Keratinocyte (primary cell): ENCODE measurements around the gene ZNF570. TPM values are rescaled to one million over a fixed set of nuclear protein-coding genes. Genes with fewer than 3 reads are reported as not detected.

Source experiments
- DNase-seq: peaks from one replicate; pipeline ENCODE4 v3.0.0-alpha.2; 2011; ENCODE audit warnings: low read depth, missing footprints, low spot score
- FAIRE-seq: peaks from 2 replicates; lab custom pipeline; 2011; peaks lifted over from hg19 to GRCh38; lab: Jason Lieb, UNC
- H2AFZ ChIP-seq: 2 replicates; pipeline ENCODE4 v1.6.0; 2012; ENCODE audit warnings: low read length, control low read depth, inconsistent platforms; ENCODE audit not compliant: control insufficient read depth
- H3K27ac ChIP-seq: 2 replicates; pipeline ENCODE4 v1.5.1; 2011; ENCODE audit warnings: low read length; ENCODE audit not compliant: control insufficient read depth, insufficient read depth
- H3K27me3 ChIP-seq: 3 replicates; pipeline ENCODE4 v1.6.0; 2011; ENCODE audit warnings: low read length; ENCODE audit not compliant: control insufficient read depth, insufficient read depth; ENCODE audit errors: extremely low read depth
- H3K36me3 ChIP-seq, 2 experiments: 2 replicates in 1 of 2; 3 replicates in 1 of 2; pipeline ENCODE4 v1.5.1; 2011; ENCODE audit warnings: low read length in 2 of 2, mild to moderate bottlenecking in 1 of 2; ENCODE audit not compliant: control insufficient read depth in 2 of 2, insufficient read depth in 2 of 2; ENCODE audit errors: extremely low read depth in 1 of 2
- H3K4me1 ChIP-seq: 3 replicates; pipeline ENCODE4 v1.5.1; 2011; ENCODE audit warnings: low read length; ENCODE audit not compliant: control insufficient read depth, insufficient read depth; ENCODE audit errors: extremely low read depth
- H3K4me2 ChIP-seq: 3 replicates; pipeline ENCODE4 v1.6.0; 2011; ENCODE audit warnings: low read depth, low read length; ENCODE audit not compliant: control insufficient read depth, insufficient read depth; ENCODE audit errors: extremely low read depth
- H3K4me3 ChIP-seq, 3 experiments: fragments of 200-600 bp in 1 of 3; sonication (generic) in 1 of 3; 2 replicates in 2 of 3; 3 replicates in 1 of 3; pipeline ENCODE4 v1.5.1; 2011 to 2016; ENCODE audit warnings: low read length in 3 of 3, mild to moderate bottlenecking in 3 of 3, control low read depth in 2 of 3, inconsistent platforms in 1 of 3, low read depth in 1 of 3, mixed read lengths in 1 of 3, mixed run types in 1 of 3, moderate library complexity in 1 of 3; ENCODE audit not compliant: control insufficient read depth in 2 of 3, insufficient read depth in 2 of 3; ENCODE audit errors: extremely low read depth in 1 of 3
- H3K79me2 ChIP-seq: 2 replicates; pipeline ENCODE4 v1.6.0; 2012; ENCODE audit warnings: low read length; ENCODE audit not compliant: control insufficient read depth, insufficient read depth
- H3K9ac ChIP-seq: 3 replicates; pipeline ENCODE4 v1.6.0; 2011; ENCODE audit warnings: low read length; ENCODE audit not compliant: control insufficient read depth, insufficient read depth; ENCODE audit errors: extremely low read depth
- H3K9me1 ChIP-seq: 3 replicates; pipeline ENCODE4 v1.6.0; 2011; ENCODE audit warnings: low read length; ENCODE audit not compliant: control insufficient read depth, insufficient read depth; ENCODE audit errors: extremely low read depth
- H3K9me3 ChIP-seq: 2 replicates; pipeline ENCODE4 v1.5.1; 2012; ENCODE audit warnings: low read depth, low read length; ENCODE audit not compliant: control insufficient read depth
- H4K20me1 ChIP-seq: 3 replicates; pipeline ENCODE4 v1.6.0; 2011; ENCODE audit warnings: low read length; ENCODE audit not compliant: control insufficient read depth, insufficient read depth; ENCODE audit errors: extremely low read depth
- CTCF ChIP-seq, 3 experiments: IDR thresholded peaks in 1 of 3; conservative IDR thresholded peaks in 1 of 3; optimal IDR thresholded peaks in 1 of 3; 2 replicates in 2 of 3; 3 replicates in 1 of 3; pipeline versions ENCODE3 to v1.5.1; 2011; ENCODE audit warnings: low read length in 3 of 3, mild to moderate bottlenecking in 3 of 3, moderate library complexity in 2 of 3, control low read depth in 1 of 3, inconsistent platforms in 1 of 3; ENCODE audit not compliant: insufficient read depth in 2 of 3; ENCODE audit errors: extremely low read depth in 1 of 3
- EZH2 ChIP-seq: IDR thresholded peaks from one replicate; pipeline ENCODE4 v1.6.1; 2012; ENCODE audit warnings: inconsistent platforms, mild to moderate bottlenecking, low read length, moderate library complexity
- dilution Hi-C: fragments of 300-500 bp; cut with MboI; formaldehyde crosslinking; loops from one replicate; pipeline ENCODE4 v1.7.0; 2020; ENCODE audit warnings: low sequenced_read_pairs; ENCODE audit not compliant: extremely low pct_ligation_motif_present
- polyA plus RNA-seq, 5 experiments: library from polyadenylated mRNA; depleted of rRNA in 3 of 5; stranded (reverse) in 3 of 5; stranded (forward) in 1 of 5; unstranded in 1 of 5; fragments of >200 nt; gene quantifications; 1 replicate in 1 of 5; 2 replicates in 3 of 5; 3 replicates in 1 of 5; pipeline versions ENCODE4 v1.2.1 to v1.2.3, GENCODE V29; 2011 to 2012; ENCODE audit warnings: missing spikeins in 2 of 5, low read depth in 1 of 5, low replicate concordance in 1 of 5

ZNF570 gene
- polyA plus RNA-seq, 1 donor (not counting 4 experiments of a cell fraction or from before 2014, with no cell fraction given), result 2.9 TPM

DNA sequence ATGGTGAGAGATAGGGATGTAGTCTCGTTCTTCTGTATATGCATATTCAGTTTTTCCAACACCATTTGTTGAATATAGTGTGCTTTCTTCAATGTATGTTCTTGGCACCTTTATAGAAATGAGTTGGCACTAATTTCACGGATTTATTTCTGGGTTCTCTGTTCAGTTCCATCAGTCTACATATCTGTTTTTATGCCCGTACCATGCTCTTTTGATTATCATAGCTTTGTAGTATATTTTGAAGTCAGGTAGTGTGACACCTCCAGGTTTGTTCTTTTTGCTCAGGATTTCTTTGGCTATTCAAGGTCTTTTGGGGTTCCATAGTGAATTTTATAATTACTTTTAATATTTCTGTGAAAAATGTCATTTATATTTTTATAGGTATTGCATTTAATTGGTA is 23.1 kb downstream of the ZNF570 start:
- H3K4me1 ChIP-seq, result no peaks in the 10 kb centered on the region
- no peak overlapping the region for H3K27ac ChIP-seq
- DNase-seq (no peak), FAIRE-seq (no peak)
- H3K27me3 ChIP-seq, result no peaks in the 10 kb centered on the region
- H4K20me1 ChIP-seq, result no peaks in the 10 kb centered on the region
- dilution Hi-C loops, result no loop called here
- H3K9me1 ChIP-seq, result no peaks in the 10 kb centered on the region
- H3K9me3 ChIP-seq, result peaks cover 5% of the 10 kb centered on the region
- no peaks in the 10 kb centered on the region for H3K79me2 ChIP-seq
- no peak overlapping the region for H3K4me2 ChIP-seq
- no peak overlapping the region for H3K9ac ChIP-seq
- H2AFZ ChIP-seq, result no peak overlapping the region
- H3K36me3 ChIP-seq, result no peaks in the 10 kb centered on the region
- no peak overlapping the region for H3K4me3 ChIP-seq
- TF ChIP-seq EZH2, result no peak
- no peak for TF ChIP-seq CTCF (optimal IDR thresholded peaks at IDR 0.05 in 1 of 3, IDR thresholded peaks at IDR 0.05 in 1 of 3, conservative IDR thresholded peaks at IDR 0.05 in 1 of 3; ENCODE audit: extremely low read depth in 1 of 3, insufficient read depth in 2 of 3, low read length in 3 of 3)

DNA sequence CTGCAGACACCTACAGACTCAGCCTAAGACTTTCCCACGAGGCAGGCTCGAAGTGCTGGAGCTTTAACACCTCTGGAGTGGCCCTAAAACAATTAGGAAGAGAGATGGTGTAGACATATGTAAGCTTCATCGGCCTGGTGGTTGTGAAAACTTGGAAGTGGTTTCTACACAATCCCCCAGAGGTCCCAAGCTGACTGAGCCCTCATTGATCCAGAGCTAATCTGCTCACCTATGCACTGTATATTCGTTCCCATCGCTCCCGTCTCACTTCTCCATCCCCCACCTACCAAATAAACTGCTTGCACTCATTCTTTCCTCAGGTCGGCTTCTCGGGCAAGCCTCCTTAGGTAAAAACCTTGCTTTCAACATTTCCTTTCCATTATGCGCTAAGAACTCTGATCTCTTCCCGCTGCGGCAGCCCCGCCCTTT is 36.8 kb downstream of the ZNF570 start:
- Histone ChIP-seq H3K27me3 (no peaks in the 10 kb centered on the region), H3K9ac (peak overlapping the region; percentile 95), H4K20me1 (no peaks in the 10 kb centered on the region), H3K4me1 (peaks cover 5% of the 10 kb centered on the region), H2AFZ (peak overlapping the region; percentile 99), H3K9me3 (no peaks in the 10 kb centered on the region), H3K9me1 (no peaks in the 10 kb centered on the region), H3K4me2 (peak overlapping the region; percentile 95), H3K27ac (peak overlapping the region; percentile 97), H3K36me3 (no peaks in the 10 kb centered on the region), H3K79me2 (peaks cover 13% of the 10 kb centered on the region), H3K4me3 (peak overlapping the region; percentile 55 to 90 (median 73))
- no peak for FAIRE-seq
- DNase-seq, result no peak
- TF ChIP-seq CTCF (optimal IDR thresholded peaks at IDR 0.05 in 1 of 3, IDR thresholded peaks at IDR 0.05 in 1 of 3, conservative IDR thresholded peaks at IDR 0.05 in 1 of 3; ENCODE audit: extremely low read depth in 1 of 3, insufficient read depth in 2 of 3, low read length in 3 of 3) (no peak), EZH2 (no peak)
- dilution Hi-C loops, result no loop called here
